ENCODE measurements around the gene HSPA14.

DNA sequence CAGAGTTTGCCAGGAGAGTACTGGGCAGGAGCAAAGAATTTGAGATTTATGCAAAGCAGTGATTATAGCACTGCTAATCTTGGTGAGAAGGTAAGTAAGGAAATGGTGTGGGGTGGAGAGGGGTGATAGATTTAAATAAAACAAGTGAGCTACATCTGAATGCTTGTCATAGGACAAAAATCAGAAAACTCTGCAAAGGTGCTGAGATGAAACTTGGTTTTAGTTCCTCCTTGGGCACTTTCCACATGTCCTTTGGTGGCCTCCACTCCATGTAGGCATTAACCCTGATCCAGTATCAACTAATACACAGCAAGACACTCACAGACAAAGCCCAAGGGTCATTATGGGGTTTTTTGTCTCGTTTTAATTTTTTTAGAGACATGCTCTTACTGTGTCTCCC is 37.7 kb upstream of the HSPA14 start:
- no peak for TF ChIP-seq EZH2phosphoT487 (IDR thresholded peaks at IDR 0.05; ENCODE audit: low read depth)
- TF ChIP-seq, protein P1, sequence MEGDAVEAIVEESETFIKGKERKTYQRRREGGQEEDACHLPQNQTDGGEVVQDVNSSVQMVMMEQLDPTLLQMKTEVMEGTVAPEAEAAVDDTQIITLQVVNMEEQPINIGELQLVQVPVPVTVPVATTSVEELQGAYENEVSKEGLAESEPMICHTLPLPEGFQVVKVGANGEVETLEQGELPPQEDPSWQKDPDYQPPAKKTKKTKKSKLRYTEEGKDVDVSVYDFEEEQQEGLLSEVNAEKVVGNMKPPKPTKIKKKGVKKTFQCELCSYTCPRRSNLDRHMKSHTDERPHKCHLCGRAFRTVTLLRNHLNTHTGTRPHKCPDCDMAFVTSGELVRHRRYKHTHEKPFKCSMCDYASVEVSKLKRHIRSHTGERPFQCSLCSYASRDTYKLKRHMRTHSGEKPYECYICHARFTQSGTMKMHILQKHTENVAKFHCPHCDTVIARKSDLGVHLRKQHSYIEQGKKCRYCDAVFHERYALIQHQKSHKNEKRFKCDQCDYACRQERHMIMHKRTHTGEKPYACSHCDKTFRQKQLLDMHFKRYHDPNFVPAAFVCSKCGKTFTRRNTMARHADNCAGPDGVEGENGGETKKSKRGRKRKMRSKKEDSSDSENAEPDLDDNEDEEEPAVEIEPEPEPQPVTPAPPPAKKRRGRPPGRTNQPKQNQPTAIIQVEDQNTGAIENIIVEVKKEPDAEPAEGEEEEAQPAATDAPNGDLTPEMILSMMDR (IDR thresholded peaks at IDR 0.05; ENCODE audit: low read depth, low read length) = no peak

Measured in OCI-LY3 (cell line).